Brain microvascular endothelial cell (primary cell): ENCODE measurements around the gene ADAMTS4.

ENCODE experiments used
- DNase-seq: peaks from one replicate; pipeline ENCODE4 v3.0.0-alpha.2; 2020
- H3K27ac ChIP-seq: fragments of 250-450 bp; sonication (Bioruptor Pico); 2 replicates; pipeline ENCODE4 v1.5.1; 2020; ENCODE audit warnings: mild to moderate bottlenecking, moderate library complexity
- H3K27me3 ChIP-seq: fragments of 250-450 bp; sonication (Bioruptor Pico); replicated peaks from 2 replicates; pipeline ENCODE4 v1.5.1; 2020; ENCODE audit warnings: mild to moderate bottlenecking
- H3K36me3 ChIP-seq: fragments of 250-450 bp; sonication (Bioruptor Pico); replicated peaks from 2 replicates; pipeline ENCODE4 v1.5.1; 2020; ENCODE audit warnings: mild to moderate bottlenecking
- H3K4me3 ChIP-seq: 2 replicates; pipeline ENCODE4 v1.5.1; 2011; ENCODE audit warnings: low read depth, mild to moderate bottlenecking, control low read depth, low read length, moderate library complexity
- in situ Hi-C: cut with HindIII; loops from 2 replicates; pipeline ENCODE4 v1.10.0; 2017; ENCODE audit warnings: low sequenced_read_pairs, low pct_ligation_motif_present
- TF ChIP-seq, protein P1 (sequence below): IDR thresholded peaks from 2 replicates; pipeline ENCODE4 v1.5.1; 2011; ENCODE audit warnings: low read depth, mild to moderate bottlenecking, moderate library complexity, low read length, control low read depth, inconsistent platforms; ENCODE audit errors: missing control alignments

Gene ADAMTS4

DNA sequence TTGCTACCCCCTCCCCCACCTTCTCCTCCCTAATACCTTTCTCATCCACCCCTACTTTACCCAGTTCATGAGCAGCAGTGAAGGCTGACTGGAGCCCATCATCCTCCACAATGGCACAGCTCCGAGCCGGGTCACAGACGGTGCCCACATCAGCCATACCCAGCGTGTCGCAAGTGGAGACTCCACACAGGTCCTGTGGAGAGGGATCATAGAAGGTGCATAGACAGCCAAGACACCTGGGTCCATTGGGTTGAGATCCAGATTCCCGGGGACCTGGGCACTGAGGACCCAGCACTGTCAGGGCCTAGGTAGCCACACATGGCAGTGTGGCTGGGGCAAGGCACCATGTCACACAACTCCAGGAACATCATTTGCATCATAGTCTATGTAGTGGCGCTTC is 2.7 kb downstream of the ADAMTS4 start:
- Histone ChIP-seq H3K27me3 (no peaks in the 10 kb centered on the region), H3K27ac (no peak overlapping the region), H3K36me3 (no peaks in the 10 kb centered on the region), H3K4me3 (peak overlapping the region; percentile 12)
- DNase-seq: no peak
- in situ Hi-C loops: no loop called here
- TF ChIP-seq, protein P1, sequence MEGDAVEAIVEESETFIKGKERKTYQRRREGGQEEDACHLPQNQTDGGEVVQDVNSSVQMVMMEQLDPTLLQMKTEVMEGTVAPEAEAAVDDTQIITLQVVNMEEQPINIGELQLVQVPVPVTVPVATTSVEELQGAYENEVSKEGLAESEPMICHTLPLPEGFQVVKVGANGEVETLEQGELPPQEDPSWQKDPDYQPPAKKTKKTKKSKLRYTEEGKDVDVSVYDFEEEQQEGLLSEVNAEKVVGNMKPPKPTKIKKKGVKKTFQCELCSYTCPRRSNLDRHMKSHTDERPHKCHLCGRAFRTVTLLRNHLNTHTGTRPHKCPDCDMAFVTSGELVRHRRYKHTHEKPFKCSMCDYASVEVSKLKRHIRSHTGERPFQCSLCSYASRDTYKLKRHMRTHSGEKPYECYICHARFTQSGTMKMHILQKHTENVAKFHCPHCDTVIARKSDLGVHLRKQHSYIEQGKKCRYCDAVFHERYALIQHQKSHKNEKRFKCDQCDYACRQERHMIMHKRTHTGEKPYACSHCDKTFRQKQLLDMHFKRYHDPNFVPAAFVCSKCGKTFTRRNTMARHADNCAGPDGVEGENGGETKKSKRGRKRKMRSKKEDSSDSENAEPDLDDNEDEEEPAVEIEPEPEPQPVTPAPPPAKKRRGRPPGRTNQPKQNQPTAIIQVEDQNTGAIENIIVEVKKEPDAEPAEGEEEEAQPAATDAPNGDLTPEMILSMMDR: no peak

DNA sequence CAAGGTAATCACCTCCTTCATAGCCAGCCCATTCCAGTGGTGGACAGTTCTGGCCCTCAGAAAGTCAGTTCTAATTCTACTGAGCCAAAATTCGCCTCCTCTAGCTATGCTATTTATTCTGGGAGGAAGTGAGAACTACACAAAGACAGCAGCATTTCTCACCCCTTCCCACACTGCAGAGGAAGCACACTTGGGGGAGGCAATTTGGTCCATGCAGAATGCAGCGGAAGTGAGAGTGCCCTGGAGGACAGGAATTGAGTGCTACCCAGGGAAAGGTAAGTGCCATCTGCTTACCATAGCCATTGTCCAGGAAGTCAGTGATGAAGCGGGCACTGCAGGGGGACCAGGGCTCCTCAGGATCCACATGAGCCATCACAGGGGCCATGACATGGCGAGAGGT is 3.7 kb downstream of the ADAMTS4 start:
- TF ChIP-seq, protein P1: no peak
- H3K36me3 ChIP-seq: no peaks in the 10 kb centered on the region
- H3K4me3 ChIP-seq: no peak overlapping the region
- no peaks in the 10 kb centered on the region for H3K27me3 ChIP-seq
- in situ Hi-C loops: no loop called here
- H3K27ac ChIP-seq: no peak overlapping the region
- no peak for DNase-seq

DNA sequence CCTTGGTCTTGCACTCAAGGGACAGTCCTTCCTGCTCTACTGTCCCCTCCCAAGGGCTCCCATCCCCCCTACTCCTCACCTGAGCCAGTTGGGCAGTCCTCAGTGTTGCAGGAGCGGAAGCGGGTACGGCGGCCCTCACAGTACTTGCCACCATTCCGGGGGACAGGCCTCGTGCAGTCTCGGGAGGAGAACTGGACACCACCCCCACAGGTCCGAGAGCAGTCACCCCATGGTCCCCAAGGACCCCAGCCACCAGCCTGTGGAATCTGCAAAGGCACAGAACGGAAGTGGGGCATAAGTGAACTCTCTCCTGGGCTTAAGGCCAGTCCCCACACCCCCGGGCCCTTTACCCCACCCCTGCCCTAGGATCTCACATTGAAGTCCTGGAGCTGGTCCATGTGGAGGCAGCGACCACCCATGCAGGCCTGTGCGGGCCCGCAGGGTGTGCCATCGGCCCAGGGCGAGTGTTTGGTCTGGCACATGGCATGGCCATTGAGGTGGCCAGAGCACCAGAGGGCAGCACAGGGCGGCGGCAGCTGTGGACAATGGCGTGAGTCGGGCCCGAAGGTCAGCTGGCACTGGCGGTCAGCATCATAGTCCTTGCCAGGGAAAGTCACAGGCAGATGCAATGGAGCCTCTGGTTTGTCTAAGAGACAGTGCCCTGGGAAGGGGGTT is 5.2 kb downstream of the ADAMTS4 start:
- TF ChIP-seq, protein P1: peak; percentile 19
- no peak for DNase-seq
- no peaks in the 10 kb centered on the region for H3K27me3 ChIP-seq
- no peaks in the 10 kb centered on the region for H3K36me3 ChIP-seq
- H3K4me3 ChIP-seq: no peak overlapping the region
- H3K27ac ChIP-seq: no peak overlapping the region
- in situ Hi-C loops: no loop called here

DNA sequence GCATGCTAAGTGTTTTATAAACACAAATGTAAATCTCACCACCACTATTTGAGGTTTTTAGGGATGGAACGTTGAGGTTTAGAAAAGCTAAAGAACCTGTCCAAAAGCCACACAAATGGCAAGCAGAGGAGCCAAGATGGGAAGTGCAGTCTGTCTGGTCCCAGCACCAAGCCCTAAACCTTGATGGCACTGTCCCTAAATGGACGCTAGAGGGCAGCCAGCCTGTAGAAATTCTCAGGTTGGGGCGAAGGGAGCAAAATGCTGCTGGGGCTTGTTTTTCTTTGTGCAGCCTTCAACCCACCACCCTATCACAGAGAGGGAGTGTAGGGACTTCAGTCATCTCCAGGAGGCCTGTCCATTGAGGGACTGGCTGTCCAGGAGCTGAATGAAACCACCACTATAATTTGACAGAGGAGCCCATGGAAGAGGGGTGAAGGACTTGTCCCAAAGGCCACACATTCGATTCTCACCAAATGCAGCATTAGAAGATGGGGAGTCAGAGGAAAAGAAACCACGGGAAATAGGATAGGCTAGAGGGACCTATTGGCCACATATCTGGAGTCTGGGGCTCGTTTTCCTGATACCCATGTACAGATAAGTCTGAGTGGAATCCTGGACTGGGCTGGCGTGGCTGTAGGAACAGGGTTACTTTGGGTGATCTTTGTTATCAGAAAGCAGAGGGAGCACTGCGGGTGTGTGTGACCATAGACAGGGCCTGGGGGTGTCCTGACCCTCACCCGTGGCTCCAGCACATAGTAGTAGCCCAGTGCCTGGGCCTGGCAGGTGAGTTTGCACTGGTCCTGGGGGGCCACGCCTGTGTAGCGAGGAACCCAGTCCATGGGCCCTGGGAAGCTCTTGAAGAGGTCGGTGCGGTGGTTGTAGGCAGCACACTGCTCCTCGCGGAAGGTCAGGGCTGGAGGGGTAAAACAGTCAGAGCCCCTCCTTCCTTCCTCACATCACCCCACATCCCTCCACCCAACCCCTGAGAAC is 6.1 kb downstream of the ADAMTS4 start:
- TF ChIP-seq, protein P1: peak; percentile 95
- H3K4me3 ChIP-seq: no peak overlapping the region
- DNase-seq: peak; percentile 63
- no peaks in the 10 kb centered on the region for H3K36me3 ChIP-seq
- no peak overlapping the region for H3K27ac ChIP-seq
- H3K27me3 ChIP-seq: no peaks in the 10 kb centered on the region
- in situ Hi-C loops: no loop called here

DNA sequence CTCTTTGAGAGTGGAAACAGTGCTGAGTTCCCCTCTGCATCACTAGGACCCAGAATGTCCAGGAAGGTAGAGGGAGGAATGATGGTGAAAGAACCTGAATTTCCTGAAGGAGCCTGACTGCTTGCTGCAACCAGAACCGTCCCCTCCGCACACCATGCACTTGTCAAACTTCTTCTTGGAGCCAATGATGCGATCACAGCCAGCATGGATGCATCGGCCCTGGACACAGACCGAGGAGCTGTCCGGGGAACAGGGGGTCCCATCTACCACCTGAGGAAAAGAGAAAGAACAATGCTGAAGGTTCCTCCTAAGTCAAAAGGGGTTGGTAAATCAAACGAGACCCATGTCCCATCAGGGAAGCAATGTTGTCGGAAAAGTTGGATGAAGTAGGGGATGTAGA is 6.9 kb downstream of the ADAMTS4 start:
- Histone ChIP-seq H3K27ac (no peak overlapping the region), H3K27me3 (no peaks in the 10 kb centered on the region), H3K36me3 (no peaks in the 10 kb centered on the region), H3K4me3 (no peak overlapping the region)
- no peak for DNase-seq
- TF ChIP-seq, protein P1: no peak
- in situ Hi-C loops: no loop called here
